Stimulated activated CD8-positive, alpha-beta memory T cell treated with anti-CD3 and anti-CD28 coated beads, Interleukin-7, amount 100 ng/mL, for 48 hours (primary cell): ENCODE measurements around the gene S100A3.

Source experiments
- DNase-seq, 2 donors: peaks; one replicate each; pipeline ENCODE4 v3.0.0-alpha.2; 2020; ENCODE audit warnings: low read depth in 1 of 2; ENCODE audit errors: extremely low read depth in 1 of 2

The S100A3 gene

DNA sequence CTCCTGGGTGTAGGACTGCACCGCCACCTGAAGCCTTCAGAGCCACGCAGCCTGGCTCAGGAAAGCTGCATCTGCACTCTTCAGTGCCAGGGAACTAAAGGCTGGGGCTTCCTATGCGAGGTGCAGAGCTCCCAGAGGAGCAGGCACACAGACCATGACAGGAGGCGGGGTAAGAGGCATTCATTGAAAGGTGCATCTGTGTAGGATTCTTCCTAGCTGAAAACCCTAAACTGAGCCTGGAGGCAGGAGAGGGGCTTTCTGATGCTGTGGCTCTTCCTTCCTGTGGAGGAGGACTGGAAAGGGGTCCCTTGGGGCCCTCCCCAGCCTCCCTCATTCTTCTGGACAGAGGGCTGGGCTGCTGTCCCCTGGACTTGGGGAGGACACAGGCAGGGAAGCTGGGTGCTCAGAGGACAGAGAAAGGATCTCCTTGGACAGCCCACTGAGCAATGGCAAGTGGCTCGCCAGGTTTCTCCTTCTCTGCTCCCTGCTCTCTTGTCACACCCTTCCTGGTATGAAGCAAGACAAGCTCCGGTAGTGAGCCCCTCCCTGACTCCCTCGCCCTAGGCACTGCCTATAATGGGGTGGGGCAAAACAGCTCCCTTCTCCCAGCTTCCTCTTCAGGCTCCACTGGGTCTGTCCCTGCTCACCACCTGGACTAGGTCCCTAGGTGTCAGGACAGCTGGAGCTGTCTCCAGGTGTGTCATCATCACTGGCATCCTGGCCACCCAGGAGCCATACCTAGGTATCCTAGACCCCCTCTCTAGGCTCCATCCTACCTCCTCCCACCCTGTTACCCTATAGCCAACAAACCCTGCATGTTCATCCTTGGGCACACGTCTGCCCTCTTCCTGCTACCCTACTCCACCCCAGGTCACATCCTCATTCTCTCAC, 33.3 kb downstream of the S100A3 start:
- no peak for DNase-seq

DNA sequence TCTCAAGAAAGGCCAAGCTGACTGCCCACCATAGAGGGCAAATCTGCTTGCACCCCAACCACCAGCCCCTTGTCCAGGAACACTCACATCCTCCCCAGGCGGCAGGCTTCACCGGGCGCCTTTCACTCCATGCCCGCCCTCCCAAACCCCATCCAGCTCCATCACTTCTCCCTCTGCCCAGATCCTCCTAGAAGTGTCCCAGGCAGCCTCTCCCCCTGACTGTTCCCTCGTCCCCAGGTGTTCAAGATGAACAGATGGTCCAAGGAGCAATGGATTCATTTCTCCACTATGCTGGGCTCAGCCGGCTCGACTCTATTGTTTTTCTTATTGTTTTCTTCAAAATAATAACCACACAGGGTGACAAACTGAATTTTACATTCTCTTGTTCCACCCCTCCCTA, 35.4 kb downstream of the S100A3 start:
- no peak for DNase-seq

DNA sequence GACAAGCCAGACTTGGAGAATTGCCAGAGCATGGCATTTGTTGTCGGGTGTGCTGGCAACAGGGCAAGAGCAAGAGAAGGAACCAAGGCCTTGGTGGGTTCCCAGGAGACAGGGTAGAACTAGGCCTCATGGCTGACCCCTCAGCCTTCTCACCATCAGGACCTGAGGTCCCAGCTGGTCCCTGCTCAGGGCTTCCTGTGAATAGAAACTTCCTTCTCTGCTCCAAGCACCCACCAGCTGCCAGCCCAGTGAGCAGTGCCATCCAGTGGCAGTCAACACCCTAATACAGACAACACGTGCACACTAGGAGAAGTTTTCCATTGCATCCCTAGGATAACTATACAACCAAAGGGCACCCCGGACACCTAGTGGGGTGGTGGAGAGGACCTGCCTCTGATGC, 36.0 kb downstream of the S100A3 start:
- DNase-seq: no peak

DNA sequence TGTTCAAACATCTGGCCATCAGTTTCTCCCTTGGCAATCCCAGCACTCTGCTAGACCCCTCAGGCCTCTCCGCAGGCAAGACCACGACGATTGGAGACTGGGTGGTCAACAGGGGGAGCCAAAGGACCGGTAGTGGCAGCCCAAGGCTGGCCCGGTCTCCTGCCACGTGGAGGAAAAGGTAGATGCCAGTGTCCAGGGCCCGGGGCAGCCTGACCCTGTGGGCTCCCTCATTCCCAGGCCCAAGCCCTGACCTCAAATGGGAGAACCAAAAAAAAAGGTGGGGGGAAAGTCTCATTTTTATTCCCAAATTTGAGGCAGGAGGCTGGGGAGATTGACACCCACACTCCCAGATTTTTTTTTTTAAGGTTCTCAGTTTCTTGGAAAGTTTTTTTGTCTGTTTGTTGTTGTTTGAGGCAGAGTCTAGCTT, 38.1 kb downstream of the S100A3 start:
- peak; percentile 43 to 74 for DNase-seq

DNA sequence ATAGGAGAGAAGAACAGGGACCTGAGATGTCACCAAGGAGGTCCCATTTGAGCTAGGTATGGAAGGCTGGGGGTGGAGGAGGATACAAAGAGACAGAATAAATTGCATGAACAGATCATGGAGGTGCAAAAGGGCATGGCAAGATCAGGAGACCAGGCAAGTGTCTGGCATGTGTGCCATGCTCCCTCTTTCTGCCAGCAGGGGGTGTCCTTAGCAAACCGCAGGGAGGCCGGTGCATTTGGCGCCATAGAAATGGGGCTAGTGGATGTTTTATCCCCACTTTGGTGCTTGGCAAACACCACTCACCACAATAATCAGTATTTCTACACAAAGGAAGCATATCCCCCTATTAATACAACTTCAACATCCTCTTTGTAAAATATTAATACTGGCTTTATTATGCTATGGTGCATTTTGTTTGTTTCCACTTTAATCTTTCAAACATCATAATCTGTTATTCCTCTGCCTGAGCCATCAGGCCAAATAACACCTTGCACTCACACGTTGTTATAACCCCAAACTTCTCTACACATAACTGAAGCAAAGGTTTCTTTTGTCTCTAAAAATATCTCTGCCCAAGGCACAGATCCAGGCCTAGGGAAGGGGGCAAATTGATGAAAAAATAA, 39.2 kb downstream of the S100A3 start:
- peak; percentile 45 to 51 for DNase-seq

DNA sequence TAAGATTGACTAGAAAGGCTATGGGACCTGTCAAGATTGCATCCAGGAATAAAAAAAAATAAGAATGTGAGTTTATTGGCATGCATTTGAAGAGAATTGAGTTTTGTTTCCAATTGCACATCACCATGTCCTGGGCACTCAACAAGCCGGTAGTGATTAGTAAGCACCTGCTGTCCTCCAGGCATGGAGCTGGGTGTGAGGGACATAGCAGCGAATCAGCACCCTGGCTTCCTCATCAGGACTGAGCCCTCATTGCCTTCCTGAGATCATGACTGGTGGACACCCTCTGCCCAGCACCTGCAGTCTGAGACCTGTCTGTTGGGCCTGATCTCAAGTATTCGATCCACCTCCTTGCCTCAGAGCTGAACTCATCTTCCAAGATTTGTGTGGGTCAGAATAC, 40.0 kb downstream of the S100A3 start:
- no peak for DNase-seq

DNA sequence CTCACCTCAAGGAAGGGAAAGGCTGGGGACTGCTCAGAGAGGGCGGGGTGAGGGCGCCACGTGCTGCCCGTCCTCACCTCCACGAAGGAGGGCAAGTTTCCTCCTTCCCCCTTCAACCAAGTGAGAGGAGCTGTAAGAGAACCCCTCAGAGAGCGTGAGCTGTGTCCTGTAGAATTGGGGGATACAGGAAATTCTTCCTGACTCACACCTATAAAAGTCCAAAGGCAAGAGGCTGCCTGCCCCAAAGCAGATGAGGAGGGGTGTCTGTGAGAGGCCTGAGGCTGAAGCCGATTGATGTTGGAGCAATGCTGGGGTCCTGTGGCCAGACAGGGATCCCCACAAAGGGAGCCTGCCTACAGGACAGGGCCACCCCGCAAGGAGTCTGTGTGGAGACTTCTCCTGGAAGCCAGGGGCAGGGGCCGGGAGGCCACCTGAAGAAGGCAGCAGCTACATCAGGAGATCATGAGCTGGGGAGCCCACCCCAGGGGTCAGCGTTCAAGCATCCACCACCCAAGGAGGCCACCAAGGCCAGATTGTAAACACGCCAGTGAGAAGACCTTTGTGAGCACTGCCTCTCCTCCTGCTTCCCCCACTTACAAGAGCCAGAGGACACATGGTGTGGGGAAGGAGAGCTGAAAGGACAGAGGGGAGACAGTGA, 41.0 kb downstream of the S100A3 start:
- no peak for DNase-seq

DNA sequence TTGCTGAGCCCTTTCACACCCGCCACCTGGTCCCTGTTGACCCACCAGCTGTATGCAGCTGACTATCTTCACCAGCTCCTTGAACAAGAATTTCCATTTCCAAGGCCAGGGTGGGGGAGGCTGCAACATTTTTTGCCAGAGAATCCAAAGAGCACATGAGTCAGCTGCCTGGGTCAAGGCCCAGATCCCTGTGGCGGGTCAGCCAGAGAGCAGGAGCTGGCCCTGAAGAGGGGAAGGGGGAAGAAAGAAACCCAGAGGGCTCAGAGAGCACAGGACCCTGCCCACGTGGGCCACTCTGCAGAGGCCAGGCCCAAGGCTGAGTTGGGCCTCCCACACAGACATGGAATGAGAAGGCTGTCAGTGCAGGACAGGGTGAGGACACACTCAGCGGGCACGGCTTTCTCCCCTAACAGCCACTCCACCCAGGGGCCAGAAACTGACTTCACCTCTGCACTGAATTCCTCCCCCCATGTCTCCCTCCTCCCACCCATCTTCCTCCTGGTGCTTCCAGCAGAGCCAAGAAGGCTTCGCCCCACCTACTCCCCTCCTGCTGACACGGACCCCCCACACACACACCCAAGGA, 42.1 kb downstream of the S100A3 start:
- no peak for DNase-seq

DNA sequence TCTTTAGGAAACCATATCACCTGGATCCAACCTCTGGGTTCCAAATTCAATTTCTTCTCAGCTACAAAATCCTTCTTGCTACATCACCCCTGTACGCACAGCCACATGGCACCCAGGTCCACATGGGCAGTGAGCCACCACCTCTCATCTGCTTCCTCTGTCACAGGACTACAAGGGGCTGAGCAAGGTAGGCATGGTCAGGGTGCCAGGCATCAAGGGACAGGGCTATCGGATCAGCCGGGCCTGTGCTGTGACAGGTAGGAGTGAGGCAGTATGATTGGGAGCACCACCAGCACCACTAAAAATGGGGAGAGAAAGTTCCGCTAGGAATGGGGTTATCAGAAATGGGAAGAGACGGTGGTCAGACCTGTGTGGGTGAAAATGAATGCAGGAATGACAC, 42.7 kb downstream of the S100A3 start:
- no peak for DNase-seq

DNA sequence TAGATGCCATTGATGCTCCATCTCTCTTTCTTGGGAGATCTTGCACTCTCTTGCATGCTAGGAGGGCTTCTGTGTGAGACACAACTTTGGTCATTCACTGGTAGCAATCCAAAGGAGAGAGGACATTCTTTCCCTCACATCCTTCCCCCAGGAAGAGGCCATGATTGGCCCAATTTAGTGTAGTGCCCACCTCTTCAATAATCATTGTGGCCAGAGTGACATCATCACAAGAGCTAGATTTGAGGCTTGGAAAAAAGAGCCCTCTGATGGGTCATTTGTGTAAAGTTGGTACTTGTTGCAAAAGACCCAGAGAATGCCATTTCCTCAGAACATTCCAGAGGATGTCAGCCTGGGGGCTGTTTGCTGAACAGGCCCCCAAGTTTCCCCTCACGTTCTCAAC, 43.5 kb downstream of the S100A3 start:
- no peak for DNase-seq

DNA sequence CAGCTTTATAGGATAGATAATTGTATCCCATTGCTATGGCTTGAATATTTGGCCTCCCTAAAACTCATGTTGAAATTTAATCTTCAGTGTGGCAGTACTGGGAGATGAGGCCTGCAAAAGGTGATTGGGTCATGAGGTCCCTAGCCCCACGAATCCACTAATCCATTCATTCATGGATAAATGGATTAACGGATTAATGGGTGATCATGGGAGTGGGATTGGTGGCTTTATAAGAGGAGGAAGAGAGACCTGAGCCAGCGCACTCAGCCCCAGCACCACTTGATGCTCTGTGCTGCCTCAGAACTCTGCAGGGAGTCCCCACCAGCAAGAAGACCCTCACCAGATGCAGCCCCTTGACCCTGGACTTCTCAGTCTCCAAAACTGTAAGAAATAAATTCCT, 45.3 kb downstream of the S100A3 start:
- DNase-seq: no peak

DNA sequence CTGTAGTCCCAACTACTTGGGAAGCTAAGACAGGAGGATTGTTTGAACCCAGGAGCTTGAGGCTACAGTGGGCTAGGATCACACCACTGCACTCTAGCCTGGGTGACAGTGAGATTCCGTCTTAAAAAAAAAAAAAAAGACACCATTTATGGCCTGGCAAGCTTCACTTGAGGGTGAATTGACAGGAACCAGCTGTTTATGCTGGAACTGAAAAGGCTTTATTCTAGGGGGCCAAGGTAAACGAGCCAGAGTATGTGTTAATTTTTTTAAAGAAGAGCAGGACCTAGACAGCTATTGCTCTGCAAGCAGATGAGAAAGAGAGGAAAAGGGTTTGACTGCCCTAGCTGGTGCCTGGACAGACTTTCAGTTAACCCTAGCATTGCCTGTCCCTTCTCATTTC, 50.3 kb downstream of the S100A3 start:
- no peak for DNase-seq
